Gastrocnemius medialis (tissue), 4 donors: ENCODE data around the gene SMURF2. TPM values are rescaled to one million over a fixed set of nuclear protein-coding genes. Genes with fewer than 3 reads are reported as not detected.
"Not testable (repeated sequence)": the region's sequence is repeated elsewhere in the genome, so short reads cannot be mapped to it uniquely, and the experiment has no call there.

Source experiments
- ATAC-seq, 2 donors: fragments of 150-250 bp; one replicate each; pipeline ENCODE4 v1.9.1; 2016
- DNase-seq, 2 donors: peaks; one replicate each; pipeline ENCODE4 v3.0.0-alpha.2; 2019
- H3K27ac ChIP-seq, 4 donors: fragments of 200-600 bp; sonication (generic); 1 replicate in 1 of 4; 2 replicates in 3 of 4; pipeline ENCODE4 v1.5.1; 2016 to 2018; ENCODE audit warnings: mild to moderate bottlenecking in 2 of 4, moderate library complexity in 1 of 4
- H3K27me3 ChIP-seq, 3 donors: fragments of 200-600 bp; sonication (generic) in 2 of 3; 1 replicate in 1 of 3; 2 replicates in 2 of 3; pipeline versions ENCODE4 v1.5.1 to v1.6.0; 2016 to 2019; ENCODE audit warnings: mild to moderate bottlenecking in 1 of 3, moderate library complexity in 1 of 3
- H3K36me3 ChIP-seq, 2 donors: fragments of 200-600 bp; sonication (generic) in 1 of 2; one replicate each; pipeline ENCODE4 v1.5.1; 2017 to 2018
- H3K4me1 ChIP-seq, 2 donors: fragments of 200-600 bp; sonication (generic) in 1 of 2; one replicate each; pipeline ENCODE4 v1.5.1; 2016 to 2017; ENCODE audit warnings: mild to moderate bottlenecking in 2 of 2
- H3K4me3 ChIP-seq, 4 donors: fragments of 200-600 bp; sonication (generic) in 3 of 4; 1 replicate in 1 of 4; 2 replicates in 3 of 4; pipeline ENCODE4 v1.5.1; 2016 to 2019; ENCODE audit warnings: mild to moderate bottlenecking in 2 of 4
- H3K9me3 ChIP-seq, 3 donors: fragments of 200-600 bp; sonication (generic) in 2 of 3; 1 replicate in 1 of 3; 2 replicates in 2 of 3; pipeline ENCODE4 v1.5.1; 2016 to 2019
- CTCF ChIP-seq, 5 experiments: fragments of 450-650 bp in 3 of 5; fragments of 200-600 bp in 2 of 5; sonication (generic) in 2 of 5; IDR thresholded peaks in 4 of 5; conservative IDR thresholded peaks in 1 of 5; 1 replicate in 4 of 5; 2 replicates in 1 of 5; pipeline ENCODE4 v1.5.1; 2016 to 2019; ENCODE audit warnings: antibody characterized with exemption in 5 of 5, mild to moderate bottlenecking in 3 of 5, moderate library complexity in 3 of 5
- POLR2A ChIP-seq, 2 donors: fragments of 450-650 bp; IDR thresholded peaks; one replicate each; pipeline ENCODE4 v1.6.1; 2017; ENCODE audit warnings: antibody characterized with exemption in 2 of 2, mild to moderate bottlenecking in 2 of 2, moderate library complexity in 2 of 2
- in situ Hi-C, 4 donors: fragments of 200-750 bp; cut with MboI; loops; one replicate each; pipeline versions ENCODE4 v1.15.0 to v1.8.0; 2017; ENCODE audit warnings: low sequenced_read_pairs in 4 of 4
- intact Hi-C: fragments of 100-400 bp; cut with DNase I; formaldehyde crosslinking; loops from one replicate; pipeline ENCODE4 v1.15.1; 2023; ENCODE audit warnings: low total_unique reads
- total RNA-seq, 4 donors: library from RNA; depleted of rRNA; stranded (reverse); fragments of >200 nt; gene quantifications; one replicate each; pipeline versions ENCODE4 v1.1.0 to v1.2.3, GENCODE V29; 2016

Gene SMURF2
- total RNA-seq, 4 donors from 2014 or later, result 8.9 to 15.3 (median 11.4) TPM

- Histone ChIP-seq H3K27me3 (no peaks in the 10 kb centered on the region), H3K27ac (no peak overlapping the region), H3K9me3 (no peaks in the 10 kb centered on the region), H3K4me3 (no peak overlapping the region), H3K36me3 (peaks cover 0 to 56% of the 10 kb centered on the region in 2 donors), H3K4me1 (peaks cover 0 to 4% of the 10 kb centered on the region in 2 donors)
- TF ChIP-seq CTCF (IDR thresholded peaks at IDR 0.05 in 4 of 5, conservative IDR thresholded peaks at IDR 0.05 in 1 of 5), result no peak
- TF ChIP-seq POLR2A (IDR thresholded peaks at IDR 0.05), result no peak
- in situ Hi-C loops, result no loop called here
- DNase-seq, result no peak
- intact Hi-C loops, result no loop called here
- ATAC-seq, result no peak
Measured at GRCh38 chr17:64579917-64580316, 82.2 kb downstream of the SMURF2 start.

- DNase-seq, ATAC-seq, in situ Hi-C loops, H3K27me3 ChIP-seq, intact Hi-C loops, H3K4me1 ChIP-seq, H3K9me3 ChIP-seq, H3K27ac ChIP-seq, H3K4me3 ChIP-seq: not testable (repeated sequence)
- H3K36me3 ChIP-seq, result peaks cover 0 to 41% of the 10 kb centered on the region in 2 donors
Measured at GRCh38 chr17:64577025-64577424, 85.1 kb downstream of the SMURF2 start.

- intact Hi-C loops (no loop called here), in situ Hi-C loops (no loop called here)
- no peak for DNase-seq
- H3K4me1 ChIP-seq, result peaks cover 0 to 4% of the 10 kb centered on the region in 2 donors
- no peaks in the 10 kb centered on the region for H3K9me3 ChIP-seq
- H3K36me3 ChIP-seq, result peaks cover 0 to 41% of the 10 kb centered on the region in 2 donors
- ATAC-seq, result no peak
- TF ChIP-seq CTCF (IDR thresholded peaks at IDR 0.05 in 4 of 5, conservative IDR thresholded peaks at IDR 0.05 in 1 of 5) (no peak), POLR2A (IDR thresholded peaks at IDR 0.05) (no peak)
- H3K4me3 ChIP-seq, result no peak overlapping the region
- no peak overlapping the region for H3K27ac ChIP-seq
- no peaks in the 10 kb centered on the region for H3K27me3 ChIP-seq
Measured at GRCh38 chr17:64575431-64575830, 86.7 kb downstream of the SMURF2 start.

- Histone ChIP-seq H3K4me3 (no peak overlapping the region), H3K4me1 (peaks cover 0 to 3% of the 10 kb centered on the region in 2 donors), H3K27me3 (no peaks in the 10 kb centered on the region), H3K9me3 (no peaks in the 10 kb centered on the region), H3K27ac (no peak overlapping the region), H3K36me3 (peaks cover 0 to 38% of the 10 kb centered on the region in 2 donors)
- DNase-seq (no peak), ATAC-seq (no peak)
- intact Hi-C loops (no loop called here), in situ Hi-C loops (no loop called here)
- no peak for TF ChIP-seq CTCF (IDR thresholded peaks at IDR 0.05 in 4 of 5, conservative IDR thresholded peaks at IDR 0.05 in 1 of 5)
- no peak for TF ChIP-seq POLR2A (IDR thresholded peaks at IDR 0.05)
Measured at GRCh38 chr17:64574646-64575045, 87.5 kb downstream of the SMURF2 start.

DNA sequence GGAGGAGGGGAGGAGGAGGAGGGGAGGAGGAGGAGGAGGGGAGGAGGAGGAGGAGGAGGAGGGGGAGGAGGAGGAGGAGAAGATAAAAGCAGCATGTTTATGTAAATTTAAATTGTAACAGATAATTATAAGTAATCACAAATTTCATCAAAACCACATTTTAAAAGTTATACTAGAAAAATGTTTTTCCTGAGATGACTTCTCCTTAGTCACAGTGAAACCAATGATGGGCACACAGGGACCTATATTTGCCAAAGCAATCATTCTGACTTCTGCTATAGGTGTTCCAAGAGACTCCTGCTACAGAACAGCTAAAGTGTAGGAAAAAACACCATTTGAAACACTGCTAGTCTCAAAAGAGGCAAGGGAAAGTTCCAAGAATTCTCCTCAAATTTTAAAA lies 88.9 kb downstream of the SMURF2 start:
- Histone ChIP-seq H3K9me3 (no peaks in the 10 kb centered on the region), H3K27ac (no peak overlapping the region), H3K4me1 (no peaks in the 10 kb centered on the region), H3K27me3 (no peaks in the 10 kb centered on the region), H3K36me3 (peaks cover 0 to 43% of the 10 kb centered on the region in 2 donors), H3K4me3 (no peak overlapping the region)
- intact Hi-C loops (no loop called here), in situ Hi-C loops (no loop called here)
- DNase-seq (no peak), ATAC-seq (no peak)
- no peak for TF ChIP-seq POLR2A (IDR thresholded peaks at IDR 0.05)
- no peak for TF ChIP-seq CTCF (IDR thresholded peaks at IDR 0.05 in 4 of 5, conservative IDR thresholded peaks at IDR 0.05 in 1 of 5)
